NB4 (cell line): Measurements from ENCODE around the gene KRTAP5-9.
A peak's percentile ranks its signal among the peaks of the same experiment; 100 is the strongest.

Source experiments
- DNase-seq: peaks from one replicate; pipeline ENCODE4 v3.0.0; 2010; ENCODE audit warnings: low read depth
- H3K4me3 ChIP-seq: one replicate; pipeline ENCODE4 v1.5.1; 2011; ENCODE audit warnings: mild to moderate bottlenecking, low read depth, low read length, moderate library complexity
- CTCF ChIP-seq: IDR thresholded peaks from one replicate; pipeline ENCODE4 v1.5.1; 2012; ENCODE audit warnings: low read depth, low read length
- MYC ChIP-seq: IDR thresholded peaks from 2 replicates; pipeline ENCODE4 v1.6.1; 2011; ENCODE audit warnings: low read depth, low read length
- POLR2A ChIP-seq: IDR thresholded peaks from 2 replicates; pipeline ENCODE4 v1.6.1; 2011; ENCODE audit warnings: mild to moderate bottlenecking; ENCODE audit not compliant: insufficient read length; ENCODE audit errors: extremely low read depth
- TF ChIP-seq, protein P1 (sequence below): IDR thresholded peaks from 2 replicates; pipeline ENCODE4 v1.6.1; 2011; ENCODE audit warnings: low read depth, low read length

KRTAP5-9 gene

DNA sequence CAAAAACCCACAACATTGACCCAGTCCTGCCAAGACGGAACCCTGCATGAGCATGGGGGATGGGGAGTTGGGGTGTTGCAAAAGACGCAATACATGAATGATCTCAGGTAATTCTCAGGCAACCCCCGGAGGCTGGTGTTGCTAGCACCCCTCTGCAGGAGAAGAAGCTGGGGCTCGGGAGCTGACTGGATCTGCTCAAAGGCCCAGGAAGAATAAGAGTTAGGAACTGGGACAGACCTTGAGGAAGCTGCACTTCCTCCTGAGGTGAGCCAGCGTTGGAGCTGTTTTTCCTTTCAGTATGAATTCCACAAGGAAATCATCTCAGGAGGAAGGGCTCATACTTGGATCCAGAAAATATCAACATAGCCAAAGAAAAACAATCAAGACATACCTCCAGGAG lies at the start of gene KRTAP5-9:
Gene KRTAP5-9 (plus strand): TSS at position 301 of the 400 bp plus-strand sequence. CDS start 238 bp downstream, outside the sequence.
- no peak for DNase-seq
- no peak within 1 kb of the TSS for H3K4me3 ChIP-seq
- TF ChIP-seq CTCF: no peak
- TF ChIP-seq, protein P1, sequence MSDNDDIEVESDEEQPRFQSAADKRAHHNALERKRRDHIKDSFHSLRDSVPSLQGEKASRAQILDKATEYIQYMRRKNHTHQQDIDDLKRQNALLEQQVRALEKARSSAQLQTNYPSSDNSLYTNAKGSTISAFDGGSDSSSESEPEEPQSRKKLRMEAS: no peak
- TF ChIP-seq MYC: no peak
- no peak for TF ChIP-seq POLR2A

DNA sequence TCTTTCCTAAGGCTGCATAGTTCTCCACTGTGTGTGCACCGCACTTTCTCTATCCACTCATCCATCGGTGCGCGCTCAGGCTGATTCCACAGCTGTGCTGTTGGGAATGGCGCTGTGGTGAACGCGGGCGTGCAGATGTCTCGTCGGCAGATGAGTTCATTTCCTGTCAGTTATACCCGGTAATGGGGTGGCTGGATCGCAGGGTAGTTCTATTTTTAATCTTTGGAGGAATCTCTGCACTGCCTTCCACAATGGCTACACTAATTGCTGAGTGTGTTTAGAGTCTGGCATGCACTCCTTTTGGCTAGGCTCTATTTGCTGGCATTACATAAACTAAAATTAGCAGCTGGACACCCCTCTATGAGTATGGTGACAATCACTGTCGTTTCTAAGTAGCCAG lies 49.1 kb upstream of the KRTAP5-9 start:
- H3K4me3 ChIP-seq: no peak overlapping the region
- TF ChIP-seq, protein P1: no peak
- TF ChIP-seq CTCF (no peak), POLR2A (no peak), MYC (no peak)
- DNase-seq: peak; percentile 38

GRCh38 chr11:71499546-71499945 lies 48.7 kb upstream of the KRTAP5-9 start:
- no peak overlapping the region for H3K4me3 ChIP-seq
- DNase-seq: no peak
- TF ChIP-seq POLR2A: no peak
- no peak for TF ChIP-seq CTCF
- TF ChIP-seq MYC: no peak
- TF ChIP-seq, protein P1: no peak

DNA sequence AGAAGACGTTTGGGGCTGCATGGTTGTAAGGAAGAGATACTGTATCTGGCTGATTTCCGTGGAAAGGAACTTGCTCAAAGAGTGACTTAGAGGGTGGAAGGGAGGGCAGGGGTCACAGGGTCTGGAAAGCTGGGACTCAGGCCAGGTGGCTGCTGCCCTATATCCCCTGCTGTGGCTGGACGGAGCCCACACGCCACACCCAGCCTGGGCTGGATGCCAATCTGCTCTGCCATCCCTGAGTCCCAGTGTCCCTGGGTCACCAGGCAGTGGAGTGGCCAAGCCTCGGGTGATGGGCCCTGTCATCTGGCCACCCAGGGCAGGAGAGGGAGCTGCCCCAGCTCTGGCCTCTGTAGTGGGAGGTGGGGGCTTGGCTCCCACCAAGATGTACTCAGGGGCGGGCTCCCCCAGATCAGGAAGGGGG lies 47.6 kb upstream of the KRTAP5-9 start:
- TF ChIP-seq CTCF: no peak
- no peak for TF ChIP-seq MYC
- TF ChIP-seq POLR2A: no peak
- TF ChIP-seq, protein P1: no peak
- no peak overlapping the region for H3K4me3 ChIP-seq
- DNase-seq: no peak

DNA sequence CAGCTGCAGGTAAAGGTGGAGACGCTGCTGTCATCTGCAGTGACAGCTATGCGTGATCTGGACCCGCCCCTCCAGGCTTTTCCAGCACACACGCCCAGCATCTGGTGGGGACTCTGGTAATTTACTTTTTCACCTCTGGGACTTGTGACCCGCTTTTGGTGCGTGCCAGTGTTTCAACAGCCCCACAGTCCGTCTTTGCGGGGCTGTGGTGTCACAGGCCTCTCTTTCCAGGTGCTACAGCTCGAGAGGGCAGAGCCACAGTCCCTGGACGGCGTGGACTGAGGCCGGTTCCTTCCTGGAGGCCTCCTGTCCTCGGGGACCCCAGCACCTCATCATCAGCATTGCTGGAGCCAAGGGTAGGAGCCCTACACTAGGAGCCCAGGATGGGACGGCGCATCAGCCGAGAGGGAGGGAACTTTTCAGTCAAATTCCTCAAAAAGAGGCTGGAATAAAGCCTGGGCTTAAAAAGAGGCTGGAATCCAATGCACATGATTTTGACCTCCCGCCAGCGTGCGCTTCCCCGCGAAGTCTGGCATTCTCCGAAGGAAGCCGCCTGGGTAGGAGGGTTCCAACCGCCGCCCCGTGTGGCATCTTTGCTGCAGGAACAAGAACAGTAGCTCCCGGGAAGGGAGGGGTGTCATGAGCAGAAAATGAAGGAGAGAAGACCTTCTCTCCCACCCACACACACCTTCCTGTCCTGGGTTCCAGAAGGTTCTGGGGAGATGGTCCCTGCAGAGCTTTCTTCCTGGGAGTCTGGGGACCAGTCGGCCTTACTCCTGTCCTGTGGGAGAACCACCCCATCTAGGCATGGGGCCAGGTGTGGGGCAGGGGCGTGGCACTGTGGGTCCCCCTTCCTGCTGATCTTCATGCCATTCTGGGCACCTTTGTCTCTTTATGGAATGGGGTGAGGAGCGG lies 46.9 kb upstream of the KRTAP5-9 start:
- no peak for DNase-seq
- TF ChIP-seq POLR2A (no peak), CTCF (no peak), MYC (no peak)
- TF ChIP-seq, protein P1: no peak
- H3K4me3 ChIP-seq: no peak overlapping the region
